HepG2 (cell line): ENCODE measurements around the gene VAMP4. TPM values are rescaled to one million over a fixed set of nuclear protein-coding genes. Genes with fewer than 3 reads are reported as not detected.

Experiments used
- AGO1 ChIP-seq: fragments of 200-400 bp; formaldehyde crosslinking; IDR thresholded peaks from 2 replicates; pipeline ENCODE4 v1.6.1; 2017; ENCODE audit warnings: mild to moderate bottlenecking, low read depth, low read length, moderate library complexity; ENCODE audit not compliant: poor library complexity, severe bottlenecking
- ARID3A ChIP-seq: IDR thresholded peaks from 2 replicates; pipeline ENCODE4 v1.6.1; 2012; ENCODE audit warnings: low read depth, low read length, improper control_type of control experiment
- FOXM1 ChIP-seq: sonication (generic); formaldehyde crosslinking; IDR thresholded peaks from 2 replicates; pipeline ENCODE4 v1.5.0; 2020; ENCODE audit warnings: missing genetic modification reagents
- HBP1 ChIP-seq: IDR thresholded peaks from 2 replicates; pipeline ENCODE4 v1.6.1; 2016; ENCODE audit warnings: low read depth, control low read depth
- KDM5B ChIP-seq: sonication (generic); formaldehyde crosslinking; IDR thresholded peaks from 2 replicates; pipeline ENCODE4 v1.4.0; 2020; ENCODE audit warnings: missing genetic modification reagents, mild to moderate bottlenecking, borderline replicate concordance
- MTF2 ChIP-seq: sonication (generic); formaldehyde crosslinking; IDR thresholded peaks from 2 replicates; pipeline ENCODE4 v1.5.0; 2020; ENCODE audit warnings: missing genetic modification reagents, borderline replicate concordance
- SMAD1 ChIP-seq: sonication (generic); formaldehyde crosslinking; IDR thresholded peaks from 2 replicates; pipeline ENCODE4 v1.4.0; 2020; ENCODE audit warnings: missing genetic modification reagents, low read depth, mild to moderate bottlenecking, borderline replicate concordance
- SP2 ChIP-seq: sonication (generic); formaldehyde crosslinking; IDR thresholded peaks from 2 replicates; pipeline ENCODE4 v1.5.1; 2020; ENCODE audit warnings: mild to moderate bottlenecking, missing genetic modification reagents
- TOPORS ChIP-seq: sonication (generic); formaldehyde crosslinking; IDR thresholded peaks from 2 replicates; pipeline ENCODE4 v1.8.0; 2023; ENCODE audit warnings: mild to moderate bottlenecking, missing genetic modification reagents
- ZFP36L1 ChIP-seq: sonication (generic); formaldehyde crosslinking; IDR thresholded peaks from 2 replicates; pipeline ENCODE4 v1.8.0; 2022; ENCODE audit warnings: mild to moderate bottlenecking, missing genetic modification reagents, moderate library complexity
- ZFP37 ChIP-seq: sonication (generic); formaldehyde crosslinking; IDR thresholded peaks from 2 replicates; pipeline ENCODE4 v1.4.0; 2020; ENCODE audit warnings: missing genetic modification reagents, borderline replicate concordance
- ZFP90 ChIP-seq: sonication (generic); formaldehyde crosslinking; IDR thresholded peaks from 2 replicates; pipeline ENCODE4 v1.8.0; 2022; ENCODE audit warnings: missing genetic modification reagents, mild to moderate bottlenecking, inconsistent platforms, borderline replicate concordance
- ZNF143 ChIP-seq: sonication (generic); formaldehyde crosslinking; IDR thresholded peaks from 2 replicates; pipeline ENCODE4 v1.4.0; 2020; ENCODE audit warnings: missing genetic modification reagents
- ZNF263 ChIP-seq: sonication (generic); formaldehyde crosslinking; IDR thresholded peaks from 2 replicates; pipeline ENCODE4 v1.4.0; 2020; ENCODE audit warnings: missing genetic modification reagents
- ZNF460 ChIP-seq: sonication (generic); formaldehyde crosslinking; IDR thresholded peaks from 2 replicates; pipeline ENCODE4 v1.5.1; 2020; ENCODE audit warnings: missing genetic modification reagents, mild to moderate bottlenecking, borderline replicate concordance
- ZNF512B ChIP-seq: sonication (generic); formaldehyde crosslinking; IDR thresholded peaks from 2 replicates; pipeline ENCODE4 v1.5.1; 2020; ENCODE audit warnings: missing genetic modification reagents, mild to moderate bottlenecking, borderline replicate concordance
- ZNF543 ChIP-seq: sonication (generic); formaldehyde crosslinking; IDR thresholded peaks from 2 replicates; pipeline ENCODE4 v1.4.0; 2020; ENCODE audit warnings: mild to moderate bottlenecking, missing genetic modification reagents
- ZNF768 ChIP-seq: sonication (generic); formaldehyde crosslinking; IDR thresholded peaks from 2 replicates; pipeline ENCODE4 v1.4.0; 2020; ENCODE audit warnings: missing genetic modification reagents
- polyA plus RNA-seq, 8 experiments: library from polyadenylated mRNA; depleted of rRNA in 3 of 8; stranded (reverse) in 7 of 8; unstranded in 1 of 8; fragments of >200 nt; fragmentation: Illumina TruSeq in 4 of 8; extraction: Trizol in 4 of 8; gene quantifications; 2 replicates each; pipeline versions ENCODE4 v1.2.1 to v1.2.3, GENCODE V29; 2011 to 2016; ENCODE audit warnings: low read depth in 4 of 8, missing spikeins in 1 of 8, mixed read lengths in 1 of 8; ENCODE audit not compliant: insufficient read depth in 1 of 8
- total RNA-seq, 5 experiments: library from RNA; depleted of rRNA; stranded (reverse); fragments of >200 nt; fragmentation: Illumina TruSeq; extraction: Trizol; gene quantifications; 2 replicates each; pipeline ENCODE4 v1.2.3, GENCODE V29; 2016; ENCODE audit warnings: low read depth in 1 of 5
- TF ChIP-seq, protein P1 (sequence below): IDR thresholded peaks from 2 replicates; pipeline ENCODE4 v1.6.1; 2016
- TF ChIP-seq, protein P2 (sequence below): IDR thresholded peaks from 2 replicates; pipeline ENCODE4 v1.6.1; 2012; ENCODE audit warnings: inconsistent platforms

The VAMP4 gene
- total and polyA plus RNA-seq, 2 of the 13 experiments (the other 11 are each of a cell fraction or from before 2014, with no cell fraction given), result 1.4 to 2.0 TPM

DNA sequence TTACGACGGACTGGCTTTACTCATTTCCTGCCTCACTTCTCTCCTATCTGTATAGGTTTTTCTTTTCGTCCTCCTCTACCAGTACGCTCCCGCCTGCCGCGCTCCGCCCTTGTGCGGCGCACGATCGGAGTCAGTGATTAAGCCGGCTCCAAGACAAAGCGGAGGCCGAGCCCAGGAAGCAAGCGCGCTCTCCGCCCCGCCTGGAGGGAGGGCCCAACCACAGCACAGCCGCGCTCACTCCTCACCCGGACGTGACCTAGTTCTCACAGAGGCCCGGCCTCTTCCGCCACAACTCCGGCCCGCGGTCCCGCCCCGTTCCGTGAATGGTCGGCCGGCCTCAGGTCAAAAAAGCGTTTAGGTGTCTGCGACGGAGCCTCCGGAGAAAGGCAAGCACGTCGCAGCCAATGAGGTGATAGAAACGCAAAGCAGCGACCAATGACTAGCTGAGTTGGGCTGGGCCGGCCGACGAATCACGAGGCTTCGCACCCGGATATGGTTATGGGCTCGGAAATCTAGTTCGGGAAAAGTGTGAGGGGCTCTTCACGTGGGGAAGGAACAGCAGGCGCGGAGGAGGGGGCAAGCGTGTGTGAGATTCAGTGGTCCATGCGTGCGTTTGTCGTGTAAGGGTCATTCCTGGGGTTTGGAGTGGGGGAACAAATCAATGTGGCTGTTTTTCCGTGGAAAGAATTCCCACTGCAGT is 39.5 kb upstream of the VAMP4 start, which contains the start of gene METTL13 (continued):
- TF ChIP-seq ZNF768 (CRISPR knock-in tag) (peak; percentile 33; the same call in 1 of the 2 replicates), ZNF543 (0 out of 2 replicates have a peak, but pooled peaks have one; percentile 39), ZFP90 (CRISPR knock-in tag) (no peak), ZNF460 (CRISPR knock-in tag) (no peak), ZFP36L1 (CRISPR knock-in tag) (0 out of 2 replicates have a peak, but pooled peaks have one; percentile 1), SP2 (CRISPR knock-in tag) (peak; percentile 94), ZNF263 (no peak), KDM5B (CRISPR knock-in tag) (peak; percentile 93), HBP1 (CRISPR knock-in tag) (0 out of 2 replicates have a peak, but pooled peaks have one; percentile 10), ZNF512B (CRISPR knock-in tag) (no peak), SMAD1 (CRISPR knock-in tag) (0 out of 2 replicates have a peak, but pooled peaks have one; percentile 41), ZNF143 (CRISPR knock-in tag) (0 out of 2 replicates have a peak, but pooled peaks have one; percentile 25), ARID3A (no peak), ZFP37 (CRISPR knock-in tag) (no peak), FOXM1 (CRISPR knock-in tag) (0 out of 2 replicates have a peak, but pooled peaks have one; percentile 15), TOPORS (CRISPR knock-in tag) (0 out of 2 replicates have a peak, but pooled peaks have one; percentile 20), AGO1 (no peak), MTF2 (no peak)
- TF ChIP-seq, protein P1, sequence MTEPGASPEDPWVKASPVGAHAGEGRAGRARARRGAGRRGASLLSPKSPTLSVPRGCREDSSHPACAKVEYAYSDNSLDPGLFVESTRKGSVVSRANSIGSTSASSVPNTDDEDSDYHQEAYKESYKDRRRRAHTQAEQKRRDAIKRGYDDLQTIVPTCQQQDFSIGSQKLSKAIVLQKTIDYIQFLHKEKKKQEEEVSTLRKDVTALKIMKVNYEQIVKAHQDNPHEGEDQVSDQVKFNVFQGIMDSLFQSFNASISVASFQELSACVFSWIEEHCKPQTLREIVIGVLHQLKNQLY (CRISPR knock-in tag), result no peak
- TF ChIP-seq, protein P2, sequence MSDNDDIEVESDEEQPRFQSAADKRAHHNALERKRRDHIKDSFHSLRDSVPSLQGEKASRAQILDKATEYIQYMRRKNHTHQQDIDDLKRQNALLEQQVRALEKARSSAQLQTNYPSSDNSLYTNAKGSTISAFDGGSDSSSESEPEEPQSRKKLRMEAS, result peak; percentile 88
